Measurements from ENCODE around the gene SAMD13. TPM values are rescaled to one million over a fixed set of nuclear protein-coding genes. Genes with fewer than 3 reads are reported as not detected.

The SAMD13 gene
- total and polyA plus RNA-seq, 2 donors (not counting 1 experiment from before 2014, with no cell fraction given), result 0.42 TPM; not detected in 1

- DNase-seq (no peak), ATAC-seq (ENCODE audit: low read depth) (no peak)
- TF ChIP-seq CTCF (IDR thresholded peaks at IDR 0.05), result no peak
- no peak for TF ChIP-seq EZH2 (IDR thresholded peaks at IDR 0.05; ENCODE audit: borderline replicate concordance, insufficient read depth, low read depth, low read length, poor library complexity, severe bottlenecking)
- H3K27me3 ChIP-seq (replicated peaks in 1 of 4; ENCODE audit: control extremely low read depth in 1 of 4, control insufficient read depth in 3 of 4, insufficient read depth in 4 of 4, low read length in 3 of 4), result no peaks in the 10 kb centered on the region
- intact Hi-C loops (cut with micrococcal nuclease), result no loop called here
- no peaks in the 10 kb centered on the region for H3K79me2 ChIP-seq (ENCODE audit: control insufficient read depth, insufficient read depth, low read length)
- POLR2A ChIA-PET, result no interaction called here
- H3K4me3 ChIP-seq (ENCODE audit: control extremely low read depth in 1 of 5, extremely low read depth in 1 of 5, insufficient read depth in 1 of 5, low read depth in 2 of 5, low read length in 4 of 5), result no peak overlapping the region
- no peak overlapping the region for H3K9ac ChIP-seq (ENCODE audit: low read length)
- H3K9me3 Mint-ChIP-seq (ENCODE audit: insufficient read depth), result no peaks in the 10 kb centered on the region
- no peak overlapping the region for H3K27ac Mint-ChIP-seq
- no peak overlapping the region for H3K4me3 Mint-ChIP-seq
- H3K9me3 ChIP-seq (ENCODE audit: control extremely low read depth in 1 of 3, control insufficient read depth in 2 of 3, insufficient read depth in 1 of 3, low read length in 2 of 3), result no peaks in the 10 kb centered on the region
- no peak overlapping the region for H3K27ac ChIP-seq (ENCODE audit: low read length in 2 of 2)
- H3K36me3 ChIP-seq (replicated peaks in 1 of 2; ENCODE audit: control extremely low read depth in 1 of 2, control insufficient read depth in 1 of 2, extremely low read depth in 1 of 2, insufficient read depth in 2 of 2, low read length in 1 of 2), result no peaks in the 10 kb centered on the region
- no CpG with 5 or more reads among the region's 1 CpG for WGBS (ENCODE audit: insufficient coverage)
- peaks cover 4% of the 10 kb centered on the region for H3K27me3 Mint-ChIP-seq
- no peak overlapping the region for H2AFZ ChIP-seq (ENCODE audit: insufficient read depth, low read depth, low read length, poor library complexity, severe bottlenecking)
- CTCF ChIA-PET, result no interaction called here
- no peaks in the 10 kb centered on the region for H3K4me1 ChIP-seq (ENCODE audit: control insufficient read depth in 2 of 2, insufficient read depth in 2 of 2, low read length in 2 of 2)
- no peaks in the 10 kb centered on the region for H3K4me1 Mint-ChIP-seq
- no peak overlapping the region for H3K4me2 ChIP-seq (replicated peaks; ENCODE audit: low read depth, low read length, poor library complexity, severe bottlenecking)
- no peaks in the 10 kb centered on the region for H4K20me1 ChIP-seq (ENCODE audit: control insufficient read depth, insufficient read depth, low read length, poor library complexity, severe bottlenecking)
These were observed 47.3 kb downstream of the SAMD13 start for GRCh38 chr1:84348759-84349158.

DNA sequence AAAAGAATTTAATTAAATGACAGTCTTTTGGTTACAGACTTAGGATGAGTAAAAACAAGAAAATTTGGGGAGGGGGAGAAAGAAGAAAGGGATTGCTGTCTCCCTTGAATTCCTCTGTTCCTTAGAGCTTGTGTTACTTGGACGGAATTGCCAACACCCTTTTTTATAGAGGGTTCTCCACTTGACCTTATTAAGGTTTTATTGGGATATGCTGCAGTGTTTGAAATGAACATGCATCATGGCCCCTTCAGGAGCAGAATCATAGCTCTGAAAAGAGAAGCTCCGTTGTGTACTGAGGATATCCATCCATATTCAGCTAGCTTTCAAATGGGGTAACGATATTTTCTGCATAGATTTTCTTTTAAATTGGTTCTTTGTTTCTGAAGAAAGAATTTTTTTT lies 48.6 kb downstream of the SAMD13 start:
- H3K27me3 ChIP-seq (replicated peaks in 1 of 4; ENCODE audit: control extremely low read depth in 1 of 4, control insufficient read depth in 3 of 4, insufficient read depth in 4 of 4, low read length in 3 of 4), result no peaks in the 10 kb centered on the region
- H4K20me1 ChIP-seq (ENCODE audit: control insufficient read depth, insufficient read depth, low read length, poor library complexity, severe bottlenecking), result no peaks in the 10 kb centered on the region
- Mint-ChIP-seq H3K27ac (no peak overlapping the region), H3K27me3 (peaks cover 4% of the 10 kb centered on the region), H3K9me3 (ENCODE audit: insufficient read depth) (no peaks in the 10 kb centered on the region), H3K4me1 (no peaks in the 10 kb centered on the region), H3K4me3 (no peak overlapping the region)
- TF ChIP-seq EZH2 (IDR thresholded peaks at IDR 0.05; ENCODE audit: borderline replicate concordance, insufficient read depth, low read depth, low read length, poor library complexity, severe bottlenecking), result no peak
- no peak for TF ChIP-seq CTCF (IDR thresholded peaks at IDR 0.05)
- no peak overlapping the region for H3K4me3 ChIP-seq (ENCODE audit: control extremely low read depth in 1 of 5, extremely low read depth in 1 of 5, insufficient read depth in 1 of 5, low read depth in 2 of 5, low read length in 4 of 5)
- H2AFZ ChIP-seq (ENCODE audit: insufficient read depth, low read depth, low read length, poor library complexity, severe bottlenecking), result no peak overlapping the region
- no peaks in the 10 kb centered on the region for H3K4me1 ChIP-seq (ENCODE audit: control insufficient read depth in 2 of 2, insufficient read depth in 2 of 2, low read length in 2 of 2)
- no peak overlapping the region for H3K9ac ChIP-seq (ENCODE audit: low read length)
- ChIA-PET CTCF (interaction anchor here (1.0 kb wide), 1 partner anchor 214 kb away, joined by 3 read pairs; no protein-coding TSS in a partner anchor), POLR2A (no interaction called here)
- no peaks in the 10 kb centered on the region for H3K79me2 ChIP-seq (ENCODE audit: control insufficient read depth, insufficient read depth, low read length)
- H3K9me3 ChIP-seq (ENCODE audit: control extremely low read depth in 1 of 3, control insufficient read depth in 2 of 3, insufficient read depth in 1 of 3, low read length in 2 of 3), result no peaks in the 10 kb centered on the region
- WGBS (ENCODE audit: insufficient coverage), result no CpG with 5 or more reads among the region's 3 CpGs
- no peak for DNase-seq
- intact Hi-C loops (cut with micrococcal nuclease), result no loop called here
- no peaks in the 10 kb centered on the region for H3K36me3 ChIP-seq (replicated peaks in 1 of 2; ENCODE audit: control extremely low read depth in 1 of 2, control insufficient read depth in 1 of 2, extremely low read depth in 1 of 2, insufficient read depth in 2 of 2, low read length in 1 of 2)
- H3K4me2 ChIP-seq (replicated peaks; ENCODE audit: low read depth, low read length, poor library complexity, severe bottlenecking), result no peak overlapping the region
- no peak for ATAC-seq (ENCODE audit: low read depth)
- no peak overlapping the region for H3K27ac ChIP-seq (ENCODE audit: low read length in 2 of 2)

Data from B cell (primary cell).